ENCODE results near the gene TGM2.

TGM2 gene

GRCh38 chr20:38129893-38130609, 35.0 kb downstream of the TGM2 start:
- no peak for DNase-seq

- no peak for DNase-seq
Measured at GRCh38 chr20:38129248-38129865, 35.7 kb downstream of the TGM2 start.

- DNase-seq = no peak
Measured at GRCh38 chr20:38128691-38129090, 36.4 kb downstream of the TGM2 start.

- no peak for DNase-seq
Measured at GRCh38 chr20:38127920-38128528, 37.0 kb downstream of the TGM2 start.

GRCh38 chr20:38126932-38127621, 38.0 kb downstream of the TGM2 start:
- DNase-seq = no peak

- no peak for DNase-seq
Measured at GRCh38 chr20:38126146-38126921, 38.7 kb downstream of the TGM2 start.

- peak; percentile 96 for DNase-seq
Measured at GRCh38 chr20:38125157-38126056, 39.7 kb downstream of the TGM2 start.

- no peak for DNase-seq
Measured at GRCh38 chr20:38123021-38123587, 42.0 kb downstream of the TGM2 start.

- no peak for DNase-seq
Measured at GRCh38 chr20:38121741-38122140, 43.3 kb downstream of the TGM2 start.

- no peak for DNase-seq
Measured at GRCh38 chr20:38120625-38120988, 44.5 kb downstream of the TGM2 start.

GRCh38 chr20:38119446-38119845, 45.6 kb downstream of the TGM2 start:
- DNase-seq = no peak

- DNase-seq = no peak
Measured at GRCh38 chr20:38117635-38118034, 47.4 kb downstream of the TGM2 start.

- DNase-seq = no peak
Measured at GRCh38 chr20:38117205-38117604, 47.9 kb downstream of the TGM2 start.

GRCh38 chr20:38116409-38117165, 48.5 kb downstream of the TGM2 start:
- no peak for DNase-seq

GRCh38 chr20:38115896-38116295, 49.2 kb downstream of the TGM2 start:
- DNase-seq = no peak

GRCh38 chr20:38115205-38115604, 49.9 kb downstream of the TGM2 start:
- DNase-seq = no peak

- DNase-seq = no peak
Measured at GRCh38 chr20:38114353-38114791, 50.7 kb downstream of the TGM2 start.

- no peak for DNase-seq
Measured at GRCh38 chr20:38113401-38114325, 51.4 kb downstream of the TGM2 start.

GRCh38 chr20:38112930-38113294, 52.2 kb downstream of the TGM2 start:
- DNase-seq = no peak
